ENCODE measurements around the gene TMEM38A.

GRCh38 chr19:16726916-16727315, 66.0 kb downstream of the TMEM38A start:
- TF ChIP-seq CTCF (IDR thresholded peaks at IDR 0.05; ENCODE audit: poor library complexity, severe bottlenecking) (no peak), REST (IDR thresholded peaks at IDR 0.05; ENCODE audit: borderline replicate concordance) (no peak), EP300 (conservative IDR thresholded peaks at IDR 0.05; ENCODE audit: poor library complexity, severe bottlenecking) (no peak)

All from neural cell (in vitro differentiated cells).